Dermis blood vessel endothelial cell (primary cell): ENCODE measurements around the gene COA7. TPM values are rescaled to one million over a fixed set of nuclear protein-coding genes. Genes with fewer than 3 reads are reported as not detected.

ENCODE experiments used
- total RNA-seq: library from RNA; depleted of rRNA; stranded (reverse); fragments of >200 nt; gene quantifications from 2 replicates; pipeline ENCODE4 v1.2.3, GENCODE V29; 2014

Gene COA7
- total RNA-seq, 1 donor from 2014 or later: 12.6 TPM

Other genes with a start within 250 kb of the COA7 start
- 24.8 and 28.3 TPM in 2 replicates for gene TUT4, start 145.3 kb downstream of the COA7 start, total RNA-seq
- 7.1 and 24.3 TPM in 2 replicates for gene GPX7, start 96.0 kb downstream of the COA7 start, total RNA-seq
- gene SHISAL2A, start 65.2 kb downstream of the COA7 start, total RNA-seq: not detected in 2 replicates
- 45.0 and 49.7 TPM in 2 replicates for gene ZYG11B, start 28.1 kb upstream of the COA7 start, total RNA-seq
- 0.17 and 1.2 TPM in 2 replicates for gene ZYG11A, start 144.4 kb upstream of the COA7 start, total RNA-seq
- gene ECHDC2, start 223.4 kb upstream of the COA7 start, total RNA-seq: 12.7 and 17.0 TPM in 2 replicates
- gene SCP2, start 228.9 kb upstream of the COA7 start, total RNA-seq: 159 and 185 TPM in 2 replicates